Tongue (tissue), 2 donors: ENCODE results near the gene ACOX2. TPM values are rescaled to one million over a fixed set of nuclear protein-coding genes. Genes with fewer than 3 reads are reported as not detected.

ENCODE experiments used
- DNase-seq: peaks from one replicate; pipeline ENCODE4 v3.0.0-alpha.2; 2015
- total RNA-seq: library from RNA; depleted of rRNA; stranded (reverse); fragments of >200 nt; gene quantifications from one replicate; pipeline ENCODE4 v1.2.3, GENCODE V29; 2014

Gene ACOX2
- 12.6 TPM for total RNA-seq

DNA sequence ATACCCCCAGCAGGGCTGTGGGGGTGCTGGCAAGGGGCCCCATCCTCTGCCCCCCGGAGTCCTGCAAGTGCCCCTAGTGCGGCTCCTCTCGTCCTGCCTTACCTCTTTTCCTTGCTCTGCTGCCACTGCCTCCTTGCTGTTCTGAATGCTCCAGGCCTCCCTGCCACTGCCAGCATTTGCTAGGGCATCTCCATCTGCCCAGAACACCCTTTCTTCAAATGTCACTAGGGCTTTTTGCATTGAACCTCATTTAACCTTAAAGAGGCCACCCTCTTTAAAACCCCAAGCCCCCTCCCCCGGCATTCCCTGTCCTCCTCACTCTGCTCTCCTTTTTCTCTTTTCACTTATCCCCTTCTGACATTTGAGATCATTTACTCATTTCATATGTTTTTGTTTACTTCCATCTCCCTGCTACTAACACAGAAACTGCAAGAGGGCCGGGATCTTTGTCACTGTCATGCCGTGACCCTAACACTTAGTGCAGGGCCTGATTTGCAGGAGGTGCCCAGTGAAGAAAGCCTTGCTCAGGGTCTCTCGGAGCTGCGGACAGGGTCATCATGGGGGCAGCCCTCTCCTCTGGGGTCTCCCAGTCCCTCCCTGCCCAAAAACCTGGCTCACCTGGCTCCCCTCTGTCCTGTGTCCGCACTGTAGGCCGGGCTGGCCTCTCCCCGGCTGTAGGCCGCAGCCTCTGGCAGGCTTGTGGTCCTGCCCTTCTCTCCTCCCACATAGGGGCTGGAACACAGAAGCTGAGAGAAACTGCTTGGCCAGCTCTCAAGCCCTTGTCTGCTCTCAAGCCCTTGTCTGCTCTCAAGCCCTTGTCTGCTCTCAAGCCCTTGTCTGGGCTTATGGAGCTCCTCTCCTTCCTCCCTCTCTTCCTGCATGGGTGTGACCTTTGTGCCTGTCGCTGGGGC is at the start of gene ACOX2:
ACOX2 (minus strand) TSS at position 690 of the 911 bp plus-strand sequence. CDS start 2,084 bp downstream, outside the sequence.
- DNase-seq: peak; percentile 83

DNA sequence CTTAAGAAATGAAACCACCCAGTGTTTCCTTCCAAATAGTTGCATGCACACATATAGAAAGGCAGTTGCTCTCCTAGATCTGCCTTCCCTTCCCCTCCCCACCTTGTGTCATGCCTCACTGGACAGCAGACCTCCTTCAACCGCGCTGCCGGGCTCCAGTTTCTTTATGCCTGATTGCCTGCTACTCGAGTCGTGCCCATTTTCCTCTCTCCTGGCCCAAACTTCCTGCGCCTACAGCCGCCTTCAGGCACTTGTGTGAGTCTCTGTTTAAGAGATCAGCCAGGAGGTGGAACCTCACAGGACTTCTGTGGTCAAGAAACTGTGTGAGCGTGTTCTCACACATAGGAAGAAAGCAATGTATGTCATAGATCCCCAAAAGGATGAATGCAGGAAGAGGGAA is 49.0 kb upstream of the ACOX2 start:
- DNase-seq: no peak

DNA sequence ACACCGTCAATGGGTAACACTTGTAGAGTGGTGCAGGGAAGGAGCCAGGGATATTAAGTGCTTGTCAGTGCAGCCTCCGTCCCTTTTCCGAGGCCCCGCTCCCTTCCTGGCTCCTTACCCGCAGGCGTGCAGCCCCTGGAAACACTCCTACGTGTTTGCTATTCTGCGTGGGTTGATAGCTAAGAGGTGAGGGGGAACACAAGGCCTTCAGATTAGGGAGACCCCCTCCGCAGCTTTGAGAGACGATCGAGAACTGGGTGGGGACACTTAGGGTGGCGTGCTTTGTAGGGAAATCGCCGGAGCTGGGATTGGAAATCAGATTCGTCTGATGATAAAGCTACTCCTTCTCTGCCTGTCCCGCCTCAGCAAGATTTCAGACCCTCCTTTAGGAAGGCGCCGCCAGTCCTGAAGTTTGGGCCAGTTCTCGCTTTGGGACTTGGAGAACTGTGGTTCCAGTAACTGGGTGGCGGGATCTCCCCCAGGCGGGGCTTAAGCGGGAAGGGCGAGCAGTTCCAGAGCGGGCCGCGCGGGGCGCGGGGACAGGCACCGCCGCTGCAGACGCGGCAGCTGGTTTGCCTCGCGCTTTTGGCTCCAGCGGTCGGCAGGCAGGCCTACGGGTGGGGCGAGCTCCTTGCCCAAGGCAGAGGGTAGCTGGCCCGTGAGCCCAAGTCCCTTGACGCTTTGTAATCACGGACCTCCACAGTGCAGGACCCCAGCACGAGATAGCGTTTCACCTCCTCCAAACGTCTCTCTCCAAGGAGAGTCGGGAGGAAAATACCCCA is 48.2 kb upstream of the ACOX2 start:
- DNase-seq: peak; percentile 87

DNA sequence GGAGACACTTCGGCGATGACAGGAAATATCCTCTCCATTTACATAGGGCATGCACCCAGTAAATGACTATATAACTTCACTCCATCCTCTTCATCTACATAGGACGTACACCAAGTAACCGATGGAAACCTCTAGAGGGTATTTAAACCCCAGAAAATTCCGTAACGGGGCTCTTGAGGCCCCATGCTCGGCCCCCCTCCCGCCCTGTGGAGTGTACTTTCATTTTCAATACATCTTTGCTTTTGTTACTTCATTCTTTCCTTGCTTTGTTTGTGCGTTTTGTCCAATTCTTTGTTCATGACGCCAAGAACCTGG is 47.7 kb upstream of the ACOX2 start:
- no peak for DNase-seq

DNA sequence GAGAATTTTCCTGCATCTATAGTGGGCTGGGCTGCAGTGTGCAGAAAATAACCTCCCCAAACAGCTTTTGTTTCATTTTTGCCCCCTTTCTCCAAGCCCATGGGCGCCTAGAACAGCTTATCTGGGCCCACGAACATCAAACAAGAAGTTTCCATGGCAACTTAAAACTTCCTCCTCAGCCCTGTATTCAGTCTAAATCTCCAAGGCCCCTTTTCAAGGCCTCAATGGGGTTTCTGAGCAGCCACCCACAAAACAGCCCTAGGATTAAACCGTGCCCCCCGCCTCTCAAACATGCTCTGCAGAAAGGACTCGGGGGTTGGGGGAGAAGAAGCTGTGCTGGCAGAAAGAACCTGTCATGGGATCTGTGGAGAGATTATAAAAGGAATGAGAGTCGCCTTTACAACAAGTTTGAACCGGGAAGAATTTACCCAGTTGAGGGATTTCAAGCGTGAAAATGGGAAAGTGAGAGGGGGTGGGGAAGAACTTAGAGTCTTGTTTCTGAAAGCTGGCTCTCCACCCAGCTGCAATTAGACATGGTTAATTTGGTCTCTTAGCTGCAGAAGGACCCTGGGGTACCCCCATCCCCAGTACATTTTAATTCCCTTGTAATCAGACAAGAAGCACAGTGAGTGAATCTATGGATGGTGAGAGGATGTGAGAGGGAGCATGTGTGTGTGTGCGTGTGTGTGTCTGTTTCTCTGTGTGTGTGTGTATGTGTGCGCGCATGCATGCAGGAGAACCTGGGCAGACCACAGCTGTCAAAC is 44.5 kb upstream of the ACOX2 start:
- DNase-seq: peak; percentile 93

DNA sequence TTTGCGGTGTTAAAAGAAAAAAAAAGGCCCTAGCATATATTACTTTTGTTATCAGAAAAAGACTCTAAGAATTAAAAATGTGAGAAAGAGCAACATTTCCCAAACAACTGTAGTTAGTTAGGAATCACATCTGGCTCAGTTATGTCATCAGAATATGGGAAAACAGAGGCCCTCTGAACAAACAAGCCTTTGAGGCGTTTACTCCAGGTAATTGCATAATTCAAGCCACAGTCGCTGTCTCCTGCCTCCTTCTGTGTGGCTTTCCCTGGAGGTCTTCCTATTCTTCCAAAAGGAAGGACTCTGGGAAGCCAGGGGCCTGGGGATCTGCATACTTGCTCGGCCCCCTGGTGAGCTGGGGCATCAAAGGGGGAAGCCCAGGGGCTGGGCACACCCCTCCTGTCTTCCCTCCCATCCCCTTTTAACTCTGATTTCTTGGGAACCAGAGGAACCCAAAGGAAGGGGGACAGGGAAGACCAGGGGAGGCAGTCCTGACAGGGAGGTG is 43.9 kb upstream of the ACOX2 start:
- peak; percentile 45 for DNase-seq

DNA sequence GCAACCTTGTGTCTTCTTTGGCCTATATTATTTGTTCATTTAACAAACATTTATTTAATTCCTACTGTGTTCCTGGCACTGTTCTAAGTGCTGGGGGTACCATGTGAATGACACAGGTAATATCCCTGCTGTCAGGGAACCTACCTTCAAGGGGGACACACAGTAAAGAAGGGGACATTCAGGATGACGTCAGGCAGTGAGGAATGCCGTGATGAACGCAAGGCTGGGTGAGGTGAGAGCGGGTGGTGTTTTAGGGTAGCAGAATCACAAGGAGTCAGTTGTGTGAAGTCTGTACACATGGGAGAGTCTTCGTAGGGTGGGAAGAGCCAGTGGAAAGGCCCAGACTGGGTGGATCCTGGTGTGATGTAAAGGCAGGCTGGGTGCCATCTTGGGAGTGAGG is 41.9 kb upstream of the ACOX2 start:
- no peak for DNase-seq

DNA sequence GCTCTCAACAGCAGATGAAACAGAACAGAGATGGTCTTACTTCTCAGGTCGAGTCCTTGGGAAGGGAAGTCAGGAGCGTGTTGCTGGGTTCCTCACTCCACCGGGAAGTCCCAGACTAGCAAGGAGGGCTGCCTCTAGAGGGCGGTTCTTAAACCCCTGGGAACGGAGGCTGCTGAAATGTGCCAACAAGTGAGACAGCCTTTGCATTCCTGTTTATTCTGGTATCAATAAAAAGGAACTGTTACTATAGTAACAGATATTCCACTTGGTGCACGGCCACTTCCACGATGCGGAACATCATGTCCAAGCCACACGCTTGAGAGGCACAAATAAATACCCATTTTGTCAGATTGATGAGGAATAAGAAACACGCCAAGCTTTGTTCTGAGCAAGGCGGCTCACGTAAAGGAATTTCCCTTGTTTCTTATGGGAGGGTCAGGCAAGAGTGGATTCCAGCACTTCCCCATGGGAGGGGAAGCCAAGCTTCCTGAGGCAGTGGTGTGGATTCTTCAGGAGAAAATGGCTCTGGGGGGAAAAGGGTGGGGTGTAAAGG is 40.4 kb upstream of the ACOX2 start, which contains the start of gene FAM107A:
FAM107A (minus strand) TSS at position 123 of the 553 bp plus-strand sequence. CDS start 7,531 bp downstream, outside the sequence.
- DNase-seq: peak; percentile 53

DNA sequence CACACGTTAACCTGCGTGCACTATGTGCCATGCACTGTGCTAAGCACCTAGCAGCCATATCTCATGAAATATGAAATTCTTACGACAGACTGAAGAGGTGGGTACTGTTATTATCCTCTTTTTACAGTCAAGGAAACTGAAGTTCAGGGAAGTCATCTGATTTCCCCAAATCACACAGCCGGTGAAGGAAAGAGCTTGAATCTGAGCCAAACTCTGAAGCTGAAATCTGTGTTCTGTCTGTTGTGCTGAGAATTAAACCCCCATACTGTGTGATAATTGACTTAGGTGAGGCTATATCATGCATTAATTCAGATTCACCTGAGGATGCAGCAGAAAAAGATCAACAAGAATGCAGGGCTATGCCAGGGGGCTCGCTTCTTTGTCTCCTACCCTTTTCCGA is 39.7 kb upstream of the ACOX2 start:
- no peak for DNase-seq

DNA sequence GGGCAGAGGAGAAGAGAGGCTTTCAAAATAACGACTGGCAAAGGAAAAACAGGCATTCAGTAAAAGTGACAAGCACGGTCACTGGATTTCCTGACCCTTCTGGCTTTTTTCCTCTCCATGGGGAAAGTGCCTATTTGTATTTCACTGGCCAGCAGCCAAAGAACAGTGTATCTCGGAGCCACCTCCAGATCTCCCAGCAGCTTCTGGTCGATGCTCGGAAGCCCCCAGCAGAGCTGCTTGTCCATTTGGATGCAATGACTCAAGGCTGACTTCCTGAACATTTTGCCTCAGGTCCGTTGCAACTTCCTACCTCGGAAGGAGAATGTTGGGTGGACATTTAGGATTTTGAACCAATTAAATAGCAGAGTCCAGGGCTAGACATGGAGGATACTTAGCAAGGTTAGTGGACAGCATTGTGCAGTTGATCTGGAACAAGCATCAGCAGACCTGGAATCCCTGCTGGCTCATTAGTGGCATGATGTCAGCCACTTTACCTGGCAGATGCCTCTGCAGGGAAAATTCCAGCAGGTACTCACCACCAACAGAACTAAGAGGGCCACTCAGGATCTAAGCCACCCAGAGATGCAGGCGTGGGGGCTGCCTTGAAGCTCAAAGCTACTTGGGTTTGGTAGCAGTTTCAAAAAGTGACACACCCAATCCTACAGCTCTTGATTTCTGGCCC is 39.1 kb upstream of the ACOX2 start:
- no peak for DNase-seq

DNA sequence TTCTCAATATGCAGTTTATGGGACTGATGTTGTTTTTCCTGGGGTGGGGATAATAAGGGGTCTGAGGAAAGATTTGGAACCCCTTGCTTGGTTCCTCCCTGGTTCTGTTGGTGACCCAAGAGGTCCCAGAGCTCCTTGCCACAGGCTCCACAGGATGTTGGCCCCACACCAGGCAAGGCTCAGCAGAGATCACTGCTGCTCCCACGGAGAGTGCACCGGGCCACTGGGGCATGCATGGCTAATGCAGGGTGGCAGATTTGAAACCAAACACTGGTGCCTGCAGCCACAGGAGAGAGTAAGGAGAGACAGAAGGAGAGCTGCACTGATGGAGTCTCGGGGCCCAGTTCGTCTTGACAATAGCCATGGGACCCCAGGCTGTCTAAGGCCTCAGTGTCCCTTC is 37.7 kb upstream of the ACOX2 start:
- DNase-seq: no peak

DNA sequence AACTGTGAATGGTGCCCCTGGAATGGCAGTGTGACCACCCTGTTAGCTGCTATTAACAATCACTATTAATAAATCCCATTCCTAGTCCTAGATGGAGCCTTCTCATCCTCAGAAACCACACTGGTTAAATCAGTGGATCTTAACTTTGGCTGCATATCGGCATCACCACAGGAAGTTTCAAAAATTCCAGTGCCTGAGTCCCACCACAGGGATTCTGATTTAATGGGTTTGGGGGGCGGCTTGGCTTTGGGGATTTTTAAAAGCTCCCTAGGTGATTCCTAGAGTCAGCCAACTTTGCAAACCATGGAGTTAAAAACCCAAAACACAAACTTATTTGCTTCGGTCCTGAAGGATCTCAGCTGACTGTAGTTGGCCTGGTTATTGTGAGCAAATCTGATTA is 37.1 kb upstream of the ACOX2 start:
- no peak for DNase-seq

DNA sequence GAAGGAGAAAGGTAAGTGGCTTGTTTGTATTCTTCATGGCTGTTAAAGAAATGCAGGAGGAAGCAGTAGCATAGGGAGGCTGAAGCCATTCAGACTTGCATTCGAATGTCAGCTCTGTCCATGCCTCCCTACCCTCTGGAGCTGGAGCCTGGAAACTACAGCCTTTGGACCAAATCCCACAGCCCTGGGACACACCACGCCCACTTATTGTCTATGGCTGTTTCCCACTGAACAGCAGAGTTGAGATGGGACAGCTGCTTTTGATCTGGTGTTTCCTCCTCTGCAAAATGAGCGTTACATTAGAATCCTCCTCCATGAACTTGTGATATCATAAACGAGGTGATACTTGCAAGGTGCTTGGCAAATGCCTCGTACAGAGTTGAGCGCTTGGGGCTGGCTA is 36.6 kb upstream of the ACOX2 start:
- DNase-seq: peak; percentile 86

DNA sequence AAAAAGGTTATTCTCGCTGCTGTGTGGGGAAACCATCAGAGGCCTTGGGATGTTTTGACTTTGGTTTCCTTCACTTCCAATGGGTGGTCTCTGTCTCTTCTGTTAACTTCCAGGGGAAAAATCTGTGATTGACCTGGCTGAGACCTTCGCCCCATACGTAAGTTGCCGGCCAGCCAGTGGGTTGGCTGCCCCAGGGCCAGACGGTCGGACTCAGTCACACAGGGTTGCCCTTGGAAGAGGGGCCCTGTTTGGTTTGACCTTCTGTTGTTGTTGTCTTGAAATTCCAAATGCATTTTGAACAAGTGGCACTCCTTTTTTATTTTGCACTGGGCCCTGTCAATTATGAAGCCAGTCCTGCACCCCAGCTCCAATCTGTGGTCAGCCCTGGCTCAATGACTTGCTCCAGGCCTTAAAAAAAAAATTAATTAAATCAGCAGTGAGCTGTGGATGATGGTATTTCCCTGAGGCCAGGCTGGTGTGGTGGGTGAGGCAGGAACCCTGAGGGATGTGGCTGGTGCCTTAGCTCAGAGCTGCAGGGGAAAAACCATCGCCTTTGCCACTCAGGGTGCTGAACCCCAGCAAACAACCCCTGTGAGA is 35.7 kb upstream of the ACOX2 start:
- DNase-seq: no peak

DNA sequence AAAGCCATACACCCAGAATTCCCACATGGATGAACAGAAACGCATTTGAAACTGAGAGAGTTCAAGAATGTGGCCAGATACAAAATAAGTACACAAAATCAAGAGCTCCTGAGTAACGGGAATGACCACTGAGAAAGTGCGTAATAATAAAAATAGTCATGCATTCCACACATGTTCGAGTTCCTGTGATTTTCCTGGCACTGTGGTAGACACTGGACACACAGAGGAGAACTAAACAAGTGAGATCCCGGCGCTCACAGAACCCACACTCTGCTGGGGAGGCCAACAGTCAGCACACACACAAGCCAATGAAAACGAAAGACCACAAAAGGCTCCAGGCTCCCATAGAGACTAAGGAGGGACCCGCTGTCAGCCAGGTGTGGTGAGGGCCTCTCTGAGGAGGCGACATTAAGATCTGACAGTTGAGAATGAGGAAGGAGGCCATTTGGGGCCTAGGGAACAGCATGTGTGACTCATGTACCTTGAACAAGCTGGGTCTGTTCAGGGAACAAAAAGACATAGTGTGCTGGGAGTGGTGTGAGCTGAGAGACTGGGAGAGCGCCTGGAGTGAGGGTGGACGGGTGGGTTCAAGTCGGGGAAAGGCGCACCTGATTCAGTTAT is 35.1 kb upstream of the ACOX2 start:
- no peak for DNase-seq

DNA sequence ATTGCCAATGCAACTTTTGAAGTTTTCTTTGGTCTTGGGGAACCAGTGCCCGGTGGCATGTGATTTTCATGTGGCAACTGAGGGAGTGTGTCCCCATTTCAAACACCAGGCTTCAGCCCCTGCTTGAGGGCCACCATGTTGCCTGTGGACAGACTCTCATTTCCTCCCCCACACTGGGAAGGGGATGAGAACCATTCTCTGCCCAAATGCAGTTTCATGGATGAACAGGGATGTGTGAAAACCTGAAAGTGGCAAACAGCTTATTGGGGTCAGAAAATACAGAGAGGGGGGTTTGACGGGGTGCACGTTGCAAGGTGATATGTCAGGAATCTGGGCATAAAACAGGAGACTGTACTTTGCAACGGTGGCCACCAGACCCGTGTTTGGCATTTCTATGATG is 33.9 kb upstream of the ACOX2 start:
- DNase-seq: no peak

DNA sequence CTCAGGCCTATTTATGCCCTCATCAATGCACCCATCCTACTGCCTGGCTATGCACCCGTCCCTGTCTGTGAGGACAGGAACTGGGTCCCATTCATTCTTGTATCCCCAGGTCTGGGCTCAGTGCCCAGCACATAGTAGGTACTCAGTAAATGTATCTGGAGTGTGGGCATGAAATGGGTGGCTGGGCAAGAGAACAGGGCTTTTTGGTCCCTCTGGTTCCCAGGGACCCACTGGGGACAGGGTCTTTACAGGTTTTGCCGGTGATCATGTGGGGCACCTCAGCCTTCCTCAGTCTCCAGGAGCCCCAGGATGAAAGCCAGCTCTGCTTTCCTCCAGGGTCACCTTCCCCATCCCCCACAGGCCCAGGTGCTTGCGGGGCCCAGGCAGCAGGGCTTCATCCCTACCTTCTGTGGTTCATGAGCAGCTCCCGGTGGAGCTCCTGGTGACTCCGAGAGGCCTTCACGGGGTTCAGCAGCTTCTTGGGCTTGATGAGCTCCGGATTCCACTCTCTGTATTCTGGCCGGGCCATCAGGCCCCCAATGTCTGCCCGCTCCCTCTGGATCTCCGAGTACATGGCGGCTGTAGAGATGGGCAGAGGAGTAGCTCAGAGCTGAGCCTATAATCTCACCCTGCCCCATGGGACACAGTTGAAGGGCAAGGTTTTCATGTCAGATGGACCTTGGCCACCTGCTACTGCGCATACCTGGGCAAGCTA is 32.5 kb upstream of the ACOX2 start:
- DNase-seq: no peak

DNA sequence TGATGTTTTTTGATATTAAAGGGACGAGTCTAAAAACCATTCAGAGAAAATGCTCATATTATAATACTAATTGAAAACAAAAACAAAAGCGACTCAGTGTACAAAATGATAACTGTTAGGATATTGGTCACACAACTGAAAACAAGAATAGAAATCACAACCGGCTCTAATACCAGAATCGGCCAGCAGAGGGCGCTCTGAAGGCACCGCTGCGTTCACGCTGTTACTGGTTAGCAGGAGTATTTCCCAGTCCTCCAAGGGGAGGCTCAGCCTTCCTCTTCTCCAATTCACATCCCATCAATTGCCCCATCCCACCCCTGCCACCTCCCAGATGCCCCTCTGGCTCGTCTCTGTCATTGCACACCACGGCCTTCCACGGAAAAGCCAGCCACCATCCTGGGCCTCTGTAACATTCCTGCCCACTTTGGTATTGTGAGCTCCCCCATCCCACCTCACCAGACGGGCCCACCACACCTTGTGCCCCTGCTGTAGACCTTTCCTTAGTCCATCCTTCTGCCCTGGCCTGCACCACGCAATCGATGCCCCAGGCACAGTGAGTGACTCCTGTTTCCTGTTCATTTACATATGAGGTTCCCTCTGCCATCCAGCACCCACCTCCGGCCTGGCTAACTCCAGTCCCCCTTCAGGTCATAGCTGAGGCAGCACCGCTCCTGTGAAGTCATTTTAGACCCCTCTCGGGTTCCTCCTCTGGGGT is 31.7 kb upstream of the ACOX2 start:
- peak; percentile 87 for DNase-seq

DNA sequence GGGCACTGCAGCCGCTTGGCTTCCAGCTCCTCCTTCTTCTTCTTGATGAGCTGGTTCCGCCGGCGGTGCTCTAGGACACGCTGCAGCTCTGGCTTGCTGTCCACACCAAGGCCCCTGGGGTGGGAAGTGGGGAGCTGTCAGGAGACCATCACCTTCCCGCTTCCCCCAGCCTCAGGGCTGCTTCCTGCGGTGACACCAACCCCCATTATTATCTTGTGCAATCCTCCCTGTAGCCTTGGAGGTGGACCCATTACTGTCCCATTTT is 30.2 kb upstream of the ACOX2 start:
- no peak for DNase-seq
